CD14-positive monocyte (primary cell): ENCODE results near the gene HSF2BP. TPM values are rescaled to one million over a fixed set of nuclear protein-coding genes. Genes with fewer than 3 reads are reported as not detected.

ENCODE experiments used
- DNase-seq, 3 donors: peaks; one replicate each; pipeline ENCODE4 v3.0.0-alpha.2; 2011 to 2022
- H2AFZ ChIP-seq: 2 replicates; pipeline ENCODE4 v1.6.0; 2012; ENCODE audit warnings: mild to moderate bottlenecking, low read depth, low read length, inconsistent platforms; ENCODE audit not compliant: insufficient read depth, poor library complexity, severe bottlenecking
- H3K27ac ChIP-seq, 2 donors: 1 replicate in 1 of 2; 2 replicates in 1 of 2; pipeline ENCODE4 v1.5.1; 2012 to 2013; ENCODE audit warnings: low read length in 2 of 2, control low read depth in 1 of 2, inconsistent platforms in 1 of 2, low read depth in 1 of 2, mild to moderate bottlenecking in 1 of 2
- H3K27me3 ChIP-seq, 2 donors: one replicate each; pipeline versions ENCODE4 v1.6.0 to v1.6.1; 2011 to 2013; ENCODE audit warnings: low read length in 2 of 2; ENCODE audit not compliant: control insufficient read depth in 2 of 2, insufficient read depth in 2 of 2
- H3K36me3 ChIP-seq, 2 donors: replicated peaks in 1 of 2; 1 replicate in 1 of 2; 2 replicates in 1 of 2; pipeline versions ENCODE4 v1.5.1 to v1.6.1; 2012 to 2013; ENCODE audit warnings: low read length in 2 of 2, control low read depth in 1 of 2, inconsistent platforms in 1 of 2, mild to moderate bottlenecking in 1 of 2; ENCODE audit not compliant: insufficient read depth in 2 of 2, control insufficient read depth in 1 of 2
- H3K4me1 ChIP-seq, 2 donors: 1 replicate in 1 of 2; 2 replicates in 1 of 2; pipeline versions ENCODE4 v1.5.1 to v1.6.1; 2012 to 2013; ENCODE audit warnings: low read length in 2 of 2, control low read depth in 1 of 2, inconsistent platforms in 1 of 2, mild to moderate bottlenecking in 1 of 2, moderate library complexity in 1 of 2; ENCODE audit not compliant: insufficient read depth in 2 of 2, control insufficient read depth in 1 of 2
- H3K4me2 ChIP-seq: replicated peaks from 2 replicates; pipeline ENCODE3; 2012; ENCODE audit warnings: low read length, moderate library complexity, mild to moderate bottlenecking; ENCODE audit not compliant: poor library complexity, severe bottlenecking; ENCODE audit errors: extremely low read depth
- H3K4me3 ChIP-seq, 3 experiments: fragments of 200-600 bp in 1 of 3; sonication (generic) in 1 of 3; replicated peaks in 1 of 3; 1 replicate in 2 of 3; 2 replicates in 1 of 3; pipeline ENCODE4 v1.5.1; 2011 to 2013; ENCODE audit warnings: low read length in 3 of 3, mild to moderate bottlenecking in 3 of 3, control low read depth in 2 of 3, low read depth in 2 of 3, inconsistent platforms in 1 of 3, moderate library complexity in 1 of 3
- H3K79me2 ChIP-seq: 2 replicates; pipeline ENCODE4 v1.6.0; 2012; ENCODE audit warnings: mild to moderate bottlenecking, control low read depth, inconsistent platforms, low read length, moderate library complexity; ENCODE audit not compliant: insufficient read depth
- H3K9ac ChIP-seq: 2 replicates; pipeline ENCODE4 v1.6.0; 2017; ENCODE audit warnings: low read length, mild to moderate bottlenecking; ENCODE audit not compliant: insufficient read depth, poor library complexity, severe bottlenecking
- H3K9me3 ChIP-seq, 2 donors: replicated peaks in 1 of 2; 1 replicate in 1 of 2; 2 replicates in 1 of 2; pipeline versions ENCODE4 v1.5.1 to v1.6.1; 2012 to 2013; ENCODE audit warnings: low read length in 2 of 2, control low read depth in 1 of 2; ENCODE audit not compliant: control insufficient read depth in 1 of 2, insufficient read depth in 1 of 2
- H4K20me1 ChIP-seq: 2 replicates; pipeline ENCODE4 v1.6.0; 2012; ENCODE audit warnings: mild to moderate bottlenecking, low read length, control low read depth, moderate library complexity; ENCODE audit not compliant: insufficient read depth
- H3K27ac Mint-ChIP-seq, 7 donors: one replicate each; pipeline ENCODE4 v1.8.0; 2020; ENCODE audit warnings: mild to moderate bottlenecking in 7 of 7, mixed read lengths in 7 of 7, moderate library complexity in 6 of 7, inconsistent platforms in 2 of 7
- H3K27me3 Mint-ChIP-seq, 3 donors: one replicate each; pipeline ENCODE4 v1.8.0; 2021 to 2022; ENCODE audit warnings: low read depth in 3 of 3, mild to moderate bottlenecking in 3 of 3, mixed read lengths in 3 of 3, moderate library complexity in 3 of 3, inconsistent platforms in 1 of 3
- H3K36me3 Mint-ChIP-seq, 2 donors: one replicate each; pipeline ENCODE4 v1.8.0; 2020; ENCODE audit warnings: mixed read lengths in 2 of 2, inconsistent platforms in 1 of 2, mild to moderate bottlenecking in 1 of 2
- H3K4me1 Mint-ChIP-seq: one replicate; pipeline ENCODE4 v1.8.0; 2020; ENCODE audit warnings: mild to moderate bottlenecking, mixed read lengths
- H3K4me3 Mint-ChIP-seq, 2 donors: one replicate each; pipeline ENCODE4 v1.8.0; 2020; ENCODE audit warnings: mild to moderate bottlenecking in 2 of 2, mixed read lengths in 2 of 2, moderate library complexity in 1 of 2
- H3K9me3 Mint-ChIP-seq, 7 donors: one replicate each; pipeline ENCODE4 v1.8.0; 2020 to 2022; ENCODE audit warnings: mixed read lengths in 7 of 7, mild to moderate bottlenecking in 6 of 7, moderate library complexity in 6 of 7, inconsistent platforms in 2 of 7
- CTCF ChIP-seq: fragments of 200-600 bp; IDR thresholded peaks from one replicate; pipeline ENCODE4 v1.8.0; 2022; ENCODE audit warnings: antibody characterized with exemption, mild to moderate bottlenecking
- WGBS: methylation state at CpG from one replicate; pipeline ENCODE4 v1.1.5; 2013; ENCODE audit warnings: missing lambda C conversion rate; ENCODE audit not compliant: insufficient coverage; 5-methylcytosine and 5-hydroxymethylcytosine counted together
- intact Hi-C, 2 donors: fragments of 100-400 bp; cut with micrococcal nuclease; formaldehyde crosslinking; loops; one replicate each; pipeline versions ENCODE4 v1.15.0 to v1.15.1; 2023
- polyA plus RNA-seq, 3 donors: library from polyadenylated mRNA; depleted of rRNA in 1 of 3; unstranded in 2 of 3; stranded (reverse) in 1 of 3; fragments of 300-500 nt in 2 of 3; fragments of >200 nt in 1 of 3; fragmentation: Illumina TruSeq in 2 of 3; gene quantifications; 1 replicate in 2 of 3; 2 replicates in 1 of 3; pipeline ENCODE4 v1.2.3, GENCODE V29; 2012 to 2021

Gene HSF2BP
- polyA plus RNA-seq, 3 donors = 0.20 TPM; not detected in 2

GRCh38 chr21:43573921-43574320 is 85.4 kb downstream of the HSF2BP start:
- Histone ChIP-seq H3K27ac (peak overlapping the region in 1 of 2 donors; percentile 81), H3K9ac (no peak overlapping the region), H3K4me2 (no peak overlapping the region), H2AFZ (no peak overlapping the region), H3K36me3 (no peaks in the 10 kb centered on the region), H3K9me3 (no peaks in the 10 kb centered on the region), H3K79me2 (no peaks in the 10 kb centered on the region), H3K27me3 (no peaks in the 10 kb centered on the region), H4K20me1 (no peaks in the 10 kb centered on the region), H3K4me1 (peaks cover 25 to 28% of the 10 kb centered on the region in 2 donors), H3K4me3 (no peak overlapping the region)
- intact Hi-C loops = no loop called here
- Mint-ChIP-seq H3K27me3 (peaks cover 0 to 3% (median 0%) of the 10 kb centered on the region in 3 donors), H3K36me3 (no peaks in the 10 kb centered on the region), H3K9me3 (peaks cover 0 to 4% (median 0%) of the 10 kb centered on the region in 7 donors), H3K27ac (peak overlapping the region in 5 of 7 donors; percentile 43 to 95 (median 88)), H3K4me1 (peaks cover 25% of the 10 kb centered on the region), H3K4me3 (no peak overlapping the region)
- no peak for DNase-seq
- WGBS = 98% methylated on average over 6 of the region's 7 CpGs
- TF ChIP-seq CTCF = no peak

GRCh38 chr21:43572446-43572845 is 86.8 kb downstream of the HSF2BP start:
- no peak for DNase-seq
- intact Hi-C loops = no loop called here
- Histone ChIP-seq H2AFZ (no peak overlapping the region), H3K4me1 (peaks cover 25 to 28% of the 10 kb centered on the region in 2 donors), H3K27me3 (no peaks in the 10 kb centered on the region), H3K9me3 (no peaks in the 10 kb centered on the region), H3K36me3 (no peaks in the 10 kb centered on the region), H3K4me2 (no peak overlapping the region), H4K20me1 (no peaks in the 10 kb centered on the region), H3K79me2 (no peaks in the 10 kb centered on the region), H3K27ac (no peak overlapping the region), H3K9ac (no peak overlapping the region), H3K4me3 (no peak overlapping the region)
- peaks cover 0 to under 1% (median 0%) of the 10 kb centered on the region in 3 donors for H3K27me3 Mint-ChIP-seq
- WGBS = 100% methylated on average over 4 of the region's 5 CpGs
- H3K9me3 Mint-ChIP-seq = peaks cover 0 to 4% (median 0%) of the 10 kb centered on the region in 7 donors
- no peak for TF ChIP-seq CTCF
- no peak overlapping the region for H3K4me3 Mint-ChIP-seq
- H3K4me1 Mint-ChIP-seq = peaks cover 25% of the 10 kb centered on the region
- no peaks in the 10 kb centered on the region for H3K36me3 Mint-ChIP-seq
- H3K27ac Mint-ChIP-seq = no peak overlapping the region
